B cell (primary cell): ENCODE results near the gene ASB2.

Experiments used
- CTCF ChIP-seq: fragments of 200-600 bp; IDR thresholded peaks from one replicate; pipeline ENCODE4 v1.8.0; 2022; ENCODE audit warnings: antibody characterized with exemption, mild to moderate bottlenecking
- EZH2 ChIP-seq: IDR thresholded peaks from 2 replicates; pipeline ENCODE4 v1.6.1; 2012; ENCODE audit warnings: borderline replicate concordance, low read depth, mild to moderate bottlenecking, moderate library complexity, low read length; ENCODE audit not compliant: insufficient read depth, poor library complexity, severe bottlenecking

- TF ChIP-seq EZH2 (no peak), CTCF (no peak)
These were observed 66.8 kb downstream of the ASB2 start for GRCh38 chr14:93909429-93910128.
